HepG2 (cell line): ENCODE data around the gene RXFP2.

Experiments
- CBFB ChIP-seq: sonication (generic); formaldehyde crosslinking; IDR thresholded peaks from 2 replicates; pipeline ENCODE4 v1.4.0; 2020; ENCODE audit warnings: missing genetic modification reagents
- CHD4 ChIP-seq: fragments of 200-600 bp; sonication (generic); IDR thresholded peaks from 2 replicates; pipeline ENCODE4 v1.7.0; 2017; ENCODE audit warnings: mild to moderate bottlenecking, low read length, borderline replicate concordance
- CREB1 ChIP-seq, 2 experiments: fragments of 450-650 bp in 1 of 2; IDR thresholded peaks; 2 replicates each; pipeline ENCODE4 v1.6.1; 2016 to 2017; ENCODE audit warnings: control low read depth in 1 of 2, mild to moderate bottlenecking in 1 of 2, missing compliant biosample characterization in 1 of 2, missing genetic modification characterization in 1 of 2
- POLR2AphosphoS5 ChIP-seq: IDR thresholded peaks from 2 replicates; pipeline ENCODE4 v1.6.1; 2012; ENCODE audit warnings: low read depth, low read length
- REL ChIP-seq: sonication (generic); formaldehyde crosslinking; conservative IDR thresholded peaks from 2 replicates; pipeline ENCODE4 v1.8.0; 2022; ENCODE audit warnings: mild to moderate bottlenecking, missing genetic modification reagents, moderate library complexity
- REPIN1 ChIP-seq: sonication (generic); formaldehyde crosslinking; IDR thresholded peaks from 2 replicates; pipeline ENCODE4 v1.8.0; 2022; ENCODE audit warnings: missing genetic modification reagents, low read depth, mild to moderate bottlenecking, borderline replicate concordance
- ZBTB20 ChIP-seq: sonication (generic); formaldehyde crosslinking; IDR thresholded peaks from 2 replicates; pipeline ENCODE4 v1.8.1; 2023; ENCODE audit warnings: missing genetic modification reagents, low read depth, mild to moderate bottlenecking, borderline replicate concordance
- ZMYM3 ChIP-seq: sonication (generic); formaldehyde crosslinking; IDR thresholded peaks from 2 replicates; pipeline ENCODE4 v1.5.1; 2020; ENCODE audit warnings: mild to moderate bottlenecking, missing genetic modification reagents
- ZNF263 ChIP-seq: sonication (generic); formaldehyde crosslinking; IDR thresholded peaks from 2 replicates; pipeline ENCODE4 v1.4.0; 2020; ENCODE audit warnings: missing genetic modification reagents
- ZNF609 ChIP-seq: sonication (generic); formaldehyde crosslinking; IDR thresholded peaks from 2 replicates; pipeline ENCODE4 v1.4.0; 2020; ENCODE audit warnings: mild to moderate bottlenecking, missing genetic modification reagents, borderline replicate concordance

DNA sequence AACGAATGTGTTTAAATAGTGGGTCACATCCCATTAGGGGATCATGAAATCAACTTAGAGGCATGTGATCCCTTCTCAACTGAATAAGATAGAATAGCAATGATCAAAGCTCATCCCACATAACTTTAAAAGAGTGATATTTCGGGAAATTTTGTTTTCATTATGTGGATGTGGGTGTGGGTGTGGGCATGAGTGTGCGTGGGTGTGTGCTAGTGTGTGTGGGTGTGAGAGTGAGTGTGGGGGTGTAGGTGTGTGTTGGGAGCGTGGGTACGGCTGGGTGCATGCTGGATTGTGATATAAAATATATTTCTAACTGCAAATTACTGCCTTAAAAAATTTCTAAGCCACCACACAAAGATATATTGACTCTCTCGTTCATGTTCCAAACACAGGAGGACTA, 15.9 kb downstream of the RXFP2 start:
- no peak for TF ChIP-seq CHD4
- TF ChIP-seq POLR2AphosphoS5, result no peak
- TF ChIP-seq CREB1 (IDR thresholded peaks at IDR 0.05), result no peak
- TF ChIP-seq CREB1 (CRISPR knock-in tag; IDR thresholded peaks at IDR 0.05), result no peak
- TF ChIP-seq ZMYM3 (CRISPR knock-in tag), result no peak
- no peak for TF ChIP-seq ZNF263
- no peak for TF ChIP-seq REL (CRISPR knock-in tag)
- TF ChIP-seq ZNF609 (CRISPR knock-in tag), result no peak
- no peak for TF ChIP-seq REPIN1 (CRISPR knock-in tag)
- no peak for TF ChIP-seq CBFB (CRISPR knock-in tag)
- no peak for TF ChIP-seq ZBTB20 (CRISPR knock-in tag)
